Mesenchymal stem cell (in vitro differentiated cells and primary cell): Measurements from ENCODE around the gene ACTR3.
A peak's percentile ranks its signal among the peaks of the same experiment; 100 is the strongest.
"Not testable (repeated sequence)": the region's sequence is repeated elsewhere in the genome, so short reads cannot be mapped to it uniquely, and the experiment has no call there.

Source experiments
- DNase-seq: peaks from one replicate; pipeline ENCODE4 v3.0.0-alpha.2; 2013
- H2AFZ ChIP-seq: one replicate; pipeline ENCODE4 v1.6.1; 2013; ENCODE audit warnings: low read depth, mild to moderate bottlenecking, control low read depth, inconsistent platforms, low read length, moderate library complexity
- H2AK5ac ChIP-seq: 2 replicates; pipeline ENCODE4 v1.6.1; 2013; ENCODE audit warnings: low read length, moderate library complexity, mild to moderate bottlenecking, inconsistent platforms; ENCODE audit not compliant: severe bottlenecking
- H2BK120ac ChIP-seq: one replicate; pipeline ENCODE4 v1.6.1; 2013; ENCODE audit warnings: low read depth, mild to moderate bottlenecking, inconsistent platforms, low read length, moderate library complexity
- H2BK12ac ChIP-seq, 2 experiments: one replicate each; pipeline ENCODE4 v1.6.1; 2013; ENCODE audit warnings: inconsistent platforms in 2 of 2, low read length in 2 of 2, mild to moderate bottlenecking in 2 of 2, moderate library complexity in 2 of 2, control low read depth in 1 of 2
- H2BK15ac ChIP-seq: one replicate; pipeline ENCODE4 v1.6.1; 2013; ENCODE audit warnings: mild to moderate bottlenecking, low read depth, inconsistent platforms; ENCODE audit not compliant: poor library complexity, severe bottlenecking
- H2BK5ac ChIP-seq: 2 replicates; pipeline ENCODE4 v1.6.1; 2013; ENCODE audit warnings: low read depth, mild to moderate bottlenecking, low read length, control low read depth, inconsistent platforms; ENCODE audit not compliant: poor library complexity, severe bottlenecking
- H3K14ac ChIP-seq, 2 experiments: one replicate each; pipeline ENCODE4 v1.6.1; 2013; ENCODE audit warnings: inconsistent platforms in 2 of 2, low read length in 2 of 2, control low read depth in 1 of 2, mild to moderate bottlenecking in 1 of 2, moderate library complexity in 1 of 2
- H3K18ac ChIP-seq, 2 experiments: one replicate each; pipeline ENCODE4 v1.6.1; 2013; ENCODE audit warnings: inconsistent platforms in 2 of 2, low read length in 2 of 2, control low read depth in 1 of 2, low read depth in 1 of 2, mild to moderate bottlenecking in 1 of 2
- H3K23ac ChIP-seq, 2 experiments: one replicate each; pipeline ENCODE4 v1.6.1; 2013; ENCODE audit warnings: inconsistent platforms in 2 of 2, low read length in 2 of 2, mild to moderate bottlenecking in 2 of 2, moderate library complexity in 2 of 2, control low read depth in 1 of 2
- H3K27ac ChIP-seq: 2 replicates; pipeline ENCODE4 v1.5.1; 2013; ENCODE audit warnings: mild to moderate bottlenecking, moderate library complexity, low read length, control low read depth, inconsistent platforms; ENCODE audit not compliant: poor library complexity, severe bottlenecking
- H3K27me3 ChIP-seq, 2 experiments: 2 replicates each; pipeline versions ENCODE4 v1.6.1 to v1.7.0; 2013; ENCODE audit warnings: low read length in 2 of 2, mild to moderate bottlenecking in 2 of 2, moderate library complexity in 2 of 2, control low read depth in 1 of 2, inconsistent platforms in 1 of 2; ENCODE audit not compliant: control insufficient read depth in 1 of 2, insufficient read depth in 1 of 2
- H3K36me3 ChIP-seq, 2 experiments: 2 replicates each; pipeline versions ENCODE4 v1.6.1 to v1.7.0; 2013; ENCODE audit warnings: low read length in 2 of 2, control low read depth in 1 of 2, inconsistent platforms in 1 of 2, low read depth in 1 of 2, mild to moderate bottlenecking in 1 of 2; ENCODE audit not compliant: insufficient read depth in 2 of 2, control insufficient read depth in 1 of 2
- H3K4ac ChIP-seq, 2 experiments: one replicate each; pipeline ENCODE4 v1.6.1; 2013; ENCODE audit warnings: inconsistent platforms in 2 of 2, low read length in 2 of 2, mild to moderate bottlenecking in 2 of 2, moderate library complexity in 2 of 2, control low read depth in 1 of 2, low read depth in 1 of 2
- H3K4me1 ChIP-seq: 2 replicates; pipeline ENCODE4 v1.6.1; 2013; ENCODE audit warnings: low read depth, low read length, control low read depth; ENCODE audit not compliant: control insufficient read depth, insufficient read depth
- H3K4me2 ChIP-seq: 2 replicates; pipeline ENCODE4 v1.6.1; 2013; ENCODE audit warnings: low read length, mild to moderate bottlenecking, inconsistent platforms; ENCODE audit not compliant: poor library complexity, severe bottlenecking
- H3K4me3 ChIP-seq, 2 experiments: 2 replicates each; pipeline versions ENCODE4 v1.5.1 to v1.7.0; 2013; ENCODE audit warnings: low read length in 2 of 2, mild to moderate bottlenecking in 2 of 2, control low read depth in 1 of 2, low read depth in 1 of 2; ENCODE audit not compliant: insufficient read depth in 1 of 2
- H3K79me1 ChIP-seq: replicated peaks from 2 replicates; pipeline ENCODE4 v1.6.1; 2013; ENCODE audit warnings: mild to moderate bottlenecking, control low read depth, low read length, inconsistent platforms; ENCODE audit not compliant: poor library complexity, severe bottlenecking
- H3K9ac ChIP-seq: 2 replicates; pipeline ENCODE4 v1.7.0; 2013; ENCODE audit warnings: mild to moderate bottlenecking, low read length, moderate library complexity
- H3K9me3 ChIP-seq: 2 replicates; pipeline ENCODE4 v1.7.0; 2013; ENCODE audit warnings: mild to moderate bottlenecking, low read length; ENCODE audit not compliant: control insufficient read depth
- H4K8ac ChIP-seq: one replicate; pipeline ENCODE4 v1.6.1; 2013; ENCODE audit warnings: inconsistent platforms, mild to moderate bottlenecking, low read length, moderate library complexity
- H4K91ac ChIP-seq: one replicate; pipeline ENCODE4 v1.6.1; 2013; ENCODE audit warnings: mild to moderate bottlenecking, low read length, inconsistent platforms
- WGBS: methylation state at CpG from one replicate; pipeline ENCODE4 v1.1.7; 2013; ENCODE audit warnings: mixed read lengths; 5-methylcytosine and 5-hydroxymethylcytosine counted together

The ACTR3 gene

DNA sequence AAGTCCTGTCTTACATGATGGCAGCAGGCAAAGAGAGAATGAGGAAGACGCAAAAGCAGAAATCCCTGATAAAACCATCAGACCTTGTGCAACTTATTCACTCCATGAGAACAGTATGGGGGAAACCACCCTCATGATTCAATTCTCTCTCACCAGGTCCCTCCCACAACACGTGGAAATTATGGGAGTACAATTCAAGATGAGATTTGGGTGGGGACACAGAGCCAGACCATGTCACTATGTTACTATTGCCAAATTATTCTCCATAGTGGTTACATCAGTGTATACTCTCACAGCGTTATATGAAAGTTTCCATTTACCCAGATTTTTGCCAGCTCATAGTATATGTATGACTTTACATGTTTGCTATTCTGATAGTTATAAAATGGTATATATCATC lies 61.0 kb downstream of the ACTR3 start:
- H3K14ac ChIP-seq, H2AFZ ChIP-seq, H2BK12ac ChIP-seq, H3K9me3 ChIP-seq, H3K27me3 ChIP-seq, H3K4me2 ChIP-seq, H3K9ac ChIP-seq, H2BK120ac ChIP-seq, H3K23ac ChIP-seq, H4K91ac ChIP-seq, H2AK5ac ChIP-seq, DNase-seq, H3K4me1 ChIP-seq, H3K4ac ChIP-seq, H2BK5ac ChIP-seq, H3K27ac ChIP-seq, H2BK15ac ChIP-seq, H3K79me1 ChIP-seq, H4K8ac ChIP-seq, H3K18ac ChIP-seq, H3K4me3 ChIP-seq: not testable (repeated sequence)
- H3K36me3 ChIP-seq = peaks cover 13 to 98% of the 10 kb centered on the region in 2 experiments
- no CpG with 5 or more reads among the region's 3 CpGs for WGBS

DNA sequence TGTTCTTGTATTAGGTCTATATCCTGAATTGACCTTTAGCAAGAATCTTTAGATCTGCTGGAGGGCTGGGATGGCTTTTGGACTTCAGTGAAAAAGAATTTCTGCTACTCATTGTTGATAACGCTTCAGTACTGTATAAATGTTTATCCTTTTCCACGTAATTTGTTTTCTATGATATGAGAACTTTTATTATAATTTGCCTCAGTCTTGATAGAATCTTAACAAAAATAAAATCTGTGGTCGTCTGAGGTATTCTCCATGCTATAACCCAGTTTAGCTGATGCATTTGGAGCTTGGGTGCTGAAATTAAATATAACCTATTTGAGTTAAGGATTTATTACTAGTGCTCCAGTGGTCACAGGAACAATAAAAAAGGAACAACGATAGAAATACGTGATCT lies 71.1 kb downstream of the ACTR3 start:
- H3K36me3 ChIP-seq = peaks cover under 1 to 88% of the 10 kb centered on the region in 2 experiments
- 99% methylated on average over 3 of the region's 5 CpGs for WGBS
- no peak overlapping the region for H4K91ac ChIP-seq
- H2BK120ac ChIP-seq = no peak overlapping the region
- H3K9me3 ChIP-seq = no peaks in the 10 kb centered on the region
- H3K18ac ChIP-seq = no peak overlapping the region
- H3K9ac ChIP-seq = no peak overlapping the region
- H3K27me3 ChIP-seq = no peaks in the 10 kb centered on the region
- no peak overlapping the region for H2AFZ ChIP-seq
- no peak overlapping the region for H4K8ac ChIP-seq
- H2BK12ac ChIP-seq = no peak overlapping the region
- H3K4me3 ChIP-seq = no peak overlapping the region
- no peak overlapping the region for H3K14ac ChIP-seq
- no peak overlapping the region for H3K23ac ChIP-seq
- H3K4me2 ChIP-seq = no peak overlapping the region
- no peak overlapping the region for H2AK5ac ChIP-seq
- no peak overlapping the region for H2BK5ac ChIP-seq
- H3K27ac ChIP-seq = no peak overlapping the region
- no peaks in the 10 kb centered on the region for H3K4me1 ChIP-seq
- H3K4ac ChIP-seq = no peak overlapping the region
- DNase-seq = no peak
- H2BK15ac ChIP-seq = no peak overlapping the region
- H3K79me1 ChIP-seq = peaks cover 8% of the 10 kb centered on the region

DNA sequence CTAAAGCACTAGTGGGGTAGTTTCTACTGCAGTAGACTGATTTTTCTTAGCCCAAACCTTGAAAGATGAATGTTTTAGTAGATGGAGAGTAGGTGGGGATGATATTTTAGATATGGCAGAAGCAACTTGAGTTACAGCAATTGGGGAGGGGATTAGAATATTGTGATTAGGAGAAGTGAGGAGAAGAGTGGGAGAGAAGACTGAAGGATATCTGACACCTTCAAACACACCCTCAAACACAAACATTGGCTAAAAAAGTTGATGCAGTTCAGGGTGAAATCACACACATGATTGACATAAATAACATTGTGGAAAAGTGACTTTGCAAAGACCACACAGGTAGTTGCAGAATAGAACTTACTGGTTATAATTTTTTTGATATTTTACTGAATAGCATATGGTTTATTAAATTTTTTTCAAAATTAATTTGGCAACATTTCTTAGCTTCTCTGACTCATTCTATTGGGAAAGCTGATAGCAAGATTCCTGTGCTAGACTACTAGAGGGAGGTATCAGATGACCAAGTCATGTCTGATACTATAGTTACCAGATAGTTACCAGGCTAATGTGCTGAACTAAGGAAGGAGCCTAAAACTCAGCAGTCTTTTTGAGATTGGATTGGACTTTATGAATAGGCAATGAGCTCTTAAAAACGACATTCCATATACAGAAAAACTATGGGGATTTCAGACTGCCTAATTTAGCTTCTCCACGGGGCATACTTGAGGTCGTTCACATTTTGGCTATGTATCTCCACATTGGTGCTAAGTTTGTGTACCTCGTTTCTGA lies 73.0 kb downstream of the ACTR3 start:
- Histone ChIP-seq H3K27me3 (no peaks in the 10 kb centered on the region), H4K91ac (no peak overlapping the region), H3K23ac (no peak overlapping the region), H2AFZ (no peak overlapping the region), H3K4me3 (no peak overlapping the region), H3K14ac (no peak overlapping the region), H2AK5ac (peak overlapping the region; percentile 77), H2BK15ac (no peak overlapping the region), H3K4me1 (no peaks in the 10 kb centered on the region), H2BK12ac (no peak overlapping the region), H3K18ac (no peak overlapping the region), H3K79me1 (peaks cover 8% of the 10 kb centered on the region), H3K4ac (no peak overlapping the region), H3K9me3 (no peaks in the 10 kb centered on the region), H2BK5ac (no peak overlapping the region), H3K36me3 (peaks cover 0 to 81% of the 10 kb centered on the region in 2 experiments), H3K4me2 (no peak overlapping the region), H3K27ac (peak overlapping the region; percentile 17), H3K9ac (peak overlapping the region; percentile 55), H4K8ac (no peak overlapping the region), H2BK120ac (no peak overlapping the region)
- peak; percentile 61 for DNase-seq
- 90% methylated on average over 4 of the region's 4 CpGs for WGBS

DNA sequence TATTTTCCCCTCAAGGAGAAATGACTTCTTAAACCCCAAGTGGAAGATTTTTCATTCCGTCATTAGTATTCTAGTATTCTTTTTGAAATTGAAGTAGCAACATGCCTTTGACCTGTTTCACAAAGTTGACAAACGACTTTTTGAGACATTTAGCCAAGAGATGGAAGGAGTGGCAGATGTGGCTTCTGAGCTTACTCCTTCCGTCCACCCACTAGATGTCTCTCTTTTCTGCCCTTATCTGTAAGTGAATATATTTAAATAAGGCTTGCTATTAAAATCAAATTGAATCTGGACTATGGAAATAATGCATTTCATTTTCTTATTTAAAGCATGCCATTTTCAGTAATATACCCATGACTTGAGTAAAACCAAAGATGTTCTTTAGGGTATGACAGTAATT lies 74.1 kb downstream of the ACTR3 start:
- H3K9me3 ChIP-seq = no peaks in the 10 kb centered on the region
- H2AK5ac ChIP-seq = no peak overlapping the region
- H3K4me3 ChIP-seq = no peak overlapping the region
- no peak overlapping the region for H3K27ac ChIP-seq
- H3K36me3 ChIP-seq = peaks cover 0 to 75% of the 10 kb centered on the region in 2 experiments
- H2BK12ac ChIP-seq = no peak overlapping the region
- H3K4me2 ChIP-seq = no peak overlapping the region
- H3K23ac ChIP-seq = no peak overlapping the region
- 88% methylated on average over 1 of the region's 3 CpGs for WGBS
- H4K91ac ChIP-seq = no peak overlapping the region
- no peak overlapping the region for H3K18ac ChIP-seq
- no peak overlapping the region for H4K8ac ChIP-seq
- H3K79me1 ChIP-seq = peaks cover 8% of the 10 kb centered on the region
- no peak overlapping the region for H3K4ac ChIP-seq
- no peak overlapping the region for H2AFZ ChIP-seq
- DNase-seq = no peak
- H3K4me1 ChIP-seq = no peaks in the 10 kb centered on the region
- H3K9ac ChIP-seq = peak overlapping the region; percentile 55
- H3K14ac ChIP-seq = no peak overlapping the region
- H2BK120ac ChIP-seq = no peak overlapping the region
- H3K27me3 ChIP-seq = no peaks in the 10 kb centered on the region
- no peak overlapping the region for H2BK15ac ChIP-seq
- no peak overlapping the region for H2BK5ac ChIP-seq
